Measurements from ENCODE around the gene IFITM10.

The IFITM10 gene

DNA sequence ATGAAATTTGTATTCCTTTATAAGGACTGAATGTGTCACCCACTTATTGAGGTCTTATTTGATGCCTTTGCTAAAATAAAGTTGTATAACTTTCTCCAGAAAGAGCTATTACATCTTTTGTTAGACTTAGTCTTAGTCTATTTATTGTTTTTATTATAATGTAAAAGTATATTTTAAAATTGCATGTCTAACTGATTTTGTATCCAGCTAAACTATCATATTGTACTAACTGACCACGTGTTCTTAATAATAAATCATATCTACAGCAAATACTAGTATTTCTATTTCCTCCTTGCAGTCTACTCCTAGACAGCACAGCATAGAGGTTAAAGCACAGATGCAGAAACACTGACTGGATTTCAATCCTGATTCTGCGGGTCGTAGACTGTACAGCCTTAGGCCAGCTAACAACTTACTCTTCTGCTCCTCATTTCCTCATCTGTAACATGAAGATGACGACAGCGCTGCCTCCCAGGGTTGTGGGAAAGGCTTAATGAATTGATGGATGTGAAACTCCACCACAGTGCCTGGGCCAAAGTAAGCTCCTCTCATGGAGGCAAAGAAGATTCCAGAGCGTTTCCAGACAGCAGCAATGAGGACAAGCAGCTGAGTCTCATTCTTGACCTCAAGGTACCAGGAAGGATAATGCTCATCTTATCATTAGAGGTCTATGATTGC lies 13.2 kb downstream of the IFITM10 start (continued):
- TF ChIP-seq ZBTB8A (tag by site-specific recombination; IDR thresholded peaks at IDR 0.05) (no peak), GLIS1 (tag by site-specific recombination; IDR thresholded peaks at IDR 0.05) (no peak), ZBTB48 (tag by site-specific recombination; IDR thresholded peaks at IDR 0.05) (no peak), ZNF677 (tag by site-specific recombination; IDR thresholded peaks at IDR 0.05) (no peak), TRIM28 (IDR thresholded peaks at IDR 0.05; ENCODE audit: borderline replicate concordance, low read length) (no peak), ZNF624 (tag by site-specific recombination; IDR thresholded peaks at IDR 0.05) (no peak), SCRT1 (tag by site-specific recombination; IDR thresholded peaks at IDR 0.05; ENCODE audit: borderline replicate concordance) (no peak), GLI4 (tag by site-specific recombination; IDR thresholded peaks at IDR 0.05) (no peak), ZNF211 (tag by site-specific recombination; IDR thresholded peaks at IDR 0.05; ENCODE audit: low read depth) (no peak)
- TF ChIP-seq, protein P1, sequence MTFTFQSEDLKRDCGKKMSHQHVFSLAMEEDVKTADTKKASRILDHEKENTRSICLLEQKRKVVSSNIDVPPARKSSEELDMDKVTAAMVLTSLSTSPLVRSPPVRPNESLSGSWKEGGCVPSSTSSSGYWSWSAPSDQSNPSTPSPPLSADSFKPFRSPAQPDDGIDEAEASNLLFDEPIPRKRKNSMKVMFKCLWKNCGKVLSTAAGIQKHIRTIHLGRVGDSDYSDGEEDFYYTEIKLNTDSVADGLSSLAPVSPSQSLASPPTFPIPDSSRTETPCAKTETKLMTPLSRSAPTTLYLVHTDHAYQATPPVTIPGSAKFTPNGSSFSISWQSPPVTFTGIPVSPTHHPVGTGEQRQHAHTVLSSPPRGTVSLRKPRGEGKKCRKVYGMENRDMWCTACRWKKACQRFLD (tag by site-specific recombination; IDR thresholded peaks at IDR 0.05): no peak
- TF ChIP-seq, protein P2, sequence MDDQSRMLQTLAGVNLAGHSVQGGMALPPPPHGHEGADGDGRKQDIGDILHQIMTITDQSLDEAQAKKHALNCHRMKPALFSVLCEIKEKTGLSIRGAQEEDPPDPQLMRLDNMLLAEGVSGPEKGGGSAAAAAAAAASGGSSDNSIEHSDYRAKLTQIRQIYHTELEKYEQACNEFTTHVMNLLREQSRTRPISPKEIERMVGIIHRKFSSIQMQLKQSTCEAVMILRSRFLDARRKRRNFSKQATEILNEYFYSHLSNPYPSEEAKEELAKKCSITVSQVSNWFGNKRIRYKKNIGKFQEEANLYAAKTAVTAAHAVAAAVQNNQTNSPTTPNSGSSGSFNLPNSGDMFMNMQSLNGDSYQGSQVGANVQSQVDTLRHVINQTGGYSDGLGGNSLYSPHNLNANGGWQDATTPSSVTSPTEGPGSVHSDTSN (CRISPR knock-in tag; IDR thresholded peaks at IDR 0.05): no peak

DNA sequence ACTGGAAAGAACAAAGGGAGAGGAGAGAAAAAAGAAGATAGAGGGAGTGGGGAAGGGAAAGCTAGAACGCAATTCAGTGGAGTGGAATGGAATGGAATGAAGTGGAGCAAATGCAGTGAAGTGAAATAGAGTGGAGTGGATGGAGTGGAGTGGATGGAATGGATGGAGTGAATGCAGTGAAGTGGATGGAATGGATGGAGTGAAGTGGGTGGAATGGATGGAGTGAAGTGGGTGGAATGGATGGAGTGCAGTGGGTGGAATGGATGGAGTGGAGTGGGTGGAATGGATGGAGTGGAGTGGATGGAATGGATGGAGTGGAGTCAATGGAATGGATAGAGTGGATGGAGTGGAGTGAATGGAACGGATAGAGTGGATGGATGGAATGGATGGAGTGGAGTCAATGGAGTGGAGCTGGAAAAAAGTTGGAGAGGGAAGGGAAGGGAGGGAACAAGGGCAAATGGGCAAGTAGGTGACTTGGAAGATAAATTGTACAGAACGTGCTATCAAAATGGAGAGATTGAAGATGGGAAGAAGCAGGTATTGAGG lies 13.9 kb downstream of the IFITM10 start:
- Histone ChIP-seq H3K9me3 (ENCODE audit: control insufficient read depth, insufficient read depth, low read depth, low read length) (no peaks in the 10 kb centered on the region), H3K36me3 (ENCODE audit: control insufficient read depth in 2 of 2, insufficient read depth in 1 of 2, low read length in 2 of 2) (no peaks in the 10 kb centered on the region), H3K4me3 (ENCODE audit: low read depth, low read length) (no peak overlapping the region), H3K4me1 (ENCODE audit: control insufficient read depth, insufficient read depth, low read length) (no peaks in the 10 kb centered on the region), H3K27ac (ENCODE audit: extremely low read depth, low read depth, low read length) (no peak overlapping the region)
- POLR2A ChIA-PET: no interaction called here
- CTCF ChIA-PET: interaction anchor here (0.6 to 1.5 kb wide), 2 partner anchors 415 to 417 kb away, joined by 4 read pairs; no protein-coding TSS in a partner anchor
- TF ChIP-seq ZNF248 (tag by site-specific recombination; IDR thresholded peaks at IDR 0.05) (no peak), ZNF843 (tag by site-specific recombination; IDR thresholded peaks at IDR 0.05) (no peak), ZBTB17 (tag by site-specific recombination; IDR thresholded peaks at IDR 0.05) (peak; percentile 65), ZNF214 (tag by site-specific recombination; IDR thresholded peaks at IDR 0.05; ENCODE audit: borderline replicate concordance) (no peak), ZNF366 (tag by site-specific recombination; conservative IDR thresholded peaks at IDR 0.05) (peak; percentile 48), EGR2 (tag by site-specific recombination; IDR thresholded peaks at IDR 0.05; ENCODE audit: low read depth) (peak; percentile 93), ZFHX2 (tag by site-specific recombination; conservative IDR thresholded peaks at IDR 0.05) (peak; percentile 69)
- TF ChIP-seq, protein P3, sequence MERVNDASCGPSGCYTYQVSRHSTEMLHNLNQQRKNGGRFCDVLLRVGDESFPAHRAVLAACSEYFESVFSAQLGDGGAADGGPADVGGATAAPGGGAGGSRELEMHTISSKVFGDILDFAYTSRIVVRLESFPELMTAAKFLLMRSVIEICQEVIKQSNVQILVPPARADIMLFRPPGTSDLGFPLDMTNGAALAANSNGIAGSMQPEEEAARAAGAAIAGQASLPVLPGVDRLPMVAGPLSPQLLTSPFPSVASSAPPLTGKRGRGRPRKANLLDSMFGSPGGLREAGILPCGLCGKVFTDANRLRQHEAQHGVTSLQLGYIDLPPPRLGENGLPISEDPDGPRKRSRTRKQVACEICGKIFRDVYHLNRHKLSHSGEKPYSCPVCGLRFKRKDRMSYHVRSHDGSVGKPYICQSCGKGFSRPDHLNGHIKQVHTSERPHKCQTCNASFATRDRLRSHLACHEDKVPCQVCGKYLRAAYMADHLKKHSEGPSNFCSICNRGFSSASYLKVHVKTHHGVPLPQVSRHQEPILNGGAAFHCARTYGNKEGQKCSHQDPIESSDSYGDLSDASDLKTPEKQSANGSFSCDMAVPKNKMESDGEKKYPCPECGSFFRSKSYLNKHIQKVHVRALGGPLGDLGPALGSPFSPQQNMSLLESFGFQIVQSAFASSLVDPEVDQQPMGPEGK (tag by site-specific recombination; IDR thresholded peaks at IDR 0.05): no peak
- TF ChIP-seq, protein P4, sequence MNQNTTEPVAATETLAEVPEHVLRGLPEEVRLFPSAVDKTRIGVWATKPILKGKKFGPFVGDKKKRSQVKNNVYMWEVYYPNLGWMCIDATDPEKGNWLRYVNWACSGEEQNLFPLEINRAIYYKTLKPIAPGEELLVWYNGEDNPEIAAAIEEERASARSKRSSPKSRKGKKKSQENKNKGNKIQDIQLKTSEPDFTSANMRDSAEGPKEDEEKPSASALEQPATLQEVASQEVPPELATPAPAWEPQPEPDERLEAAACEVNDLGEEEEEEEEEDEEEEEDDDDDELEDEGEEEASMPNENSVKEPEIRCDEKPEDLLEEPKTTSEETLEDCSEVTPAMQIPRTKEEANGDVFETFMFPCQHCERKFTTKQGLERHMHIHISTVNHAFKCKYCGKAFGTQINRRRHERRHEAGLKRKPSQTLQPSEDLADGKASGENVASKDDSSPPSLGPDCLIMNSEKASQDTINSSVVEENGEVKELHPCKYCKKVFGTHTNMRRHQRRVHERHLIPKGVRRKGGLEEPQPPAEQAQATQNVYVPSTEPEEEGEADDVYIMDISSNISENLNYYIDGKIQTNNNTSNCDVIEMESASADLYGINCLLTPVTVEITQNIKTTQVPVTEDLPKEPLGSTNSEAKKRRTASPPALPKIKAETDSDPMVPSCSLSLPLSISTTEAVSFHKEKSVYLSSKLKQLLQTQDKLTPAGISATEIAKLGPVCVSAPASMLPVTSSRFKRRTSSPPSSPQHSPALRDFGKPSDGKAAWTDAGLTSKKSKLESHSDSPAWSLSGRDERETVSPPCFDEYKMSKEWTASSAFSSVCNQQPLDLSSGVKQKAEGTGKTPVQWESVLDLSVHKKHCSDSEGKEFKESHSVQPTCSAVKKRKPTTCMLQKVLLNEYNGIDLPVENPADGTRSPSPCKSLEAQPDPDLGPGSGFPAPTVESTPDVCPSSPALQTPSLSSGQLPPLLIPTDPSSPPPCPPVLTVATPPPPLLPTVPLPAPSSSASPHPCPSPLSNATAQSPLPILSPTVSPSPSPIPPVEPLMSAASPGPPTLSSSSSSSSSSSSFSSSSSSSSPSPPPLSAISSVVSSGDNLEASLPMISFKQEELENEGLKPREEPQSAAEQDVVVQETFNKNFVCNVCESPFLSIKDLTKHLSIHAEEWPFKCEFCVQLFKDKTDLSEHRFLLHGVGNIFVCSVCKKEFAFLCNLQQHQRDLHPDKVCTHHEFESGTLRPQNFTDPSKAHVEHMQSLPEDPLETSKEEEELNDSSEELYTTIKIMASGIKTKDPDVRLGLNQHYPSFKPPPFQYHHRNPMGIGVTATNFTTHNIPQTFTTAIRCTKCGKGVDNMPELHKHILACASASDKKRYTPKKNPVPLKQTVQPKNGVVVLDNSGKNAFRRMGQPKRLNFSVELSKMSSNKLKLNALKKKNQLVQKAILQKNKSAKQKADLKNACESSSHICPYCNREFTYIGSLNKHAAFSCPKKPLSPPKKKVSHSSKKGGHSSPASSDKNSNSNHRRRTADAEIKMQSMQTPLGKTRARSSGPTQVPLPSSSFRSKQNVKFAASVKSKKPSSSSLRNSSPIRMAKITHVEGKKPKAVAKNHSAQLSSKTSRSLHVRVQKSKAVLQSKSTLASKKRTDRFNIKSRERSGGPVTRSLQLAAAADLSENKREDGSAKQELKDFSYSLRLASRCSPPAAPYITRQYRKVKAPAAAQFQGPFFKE (tag by site-specific recombination; IDR thresholded peaks at IDR 0.05; ENCODE audit: borderline replicate concordance): no peak
- TF ChIP-seq, protein P5, sequence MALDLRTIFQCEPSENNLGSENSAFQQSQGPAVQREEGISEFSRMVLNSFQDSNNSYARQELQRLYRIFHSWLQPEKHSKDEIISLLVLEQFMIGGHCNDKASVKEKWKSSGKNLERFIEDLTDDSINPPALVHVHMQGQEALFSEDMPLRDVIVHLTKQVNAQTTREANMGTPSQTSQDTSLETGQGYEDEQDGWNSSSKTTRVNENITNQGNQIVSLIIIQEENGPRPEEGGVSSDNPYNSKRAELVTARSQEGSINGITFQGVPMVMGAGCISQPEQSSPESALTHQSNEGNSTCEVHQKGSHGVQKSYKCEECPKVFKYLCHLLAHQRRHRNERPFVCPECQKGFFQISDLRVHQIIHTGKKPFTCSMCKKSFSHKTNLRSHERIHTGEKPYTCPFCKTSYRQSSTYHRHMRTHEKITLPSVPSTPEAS (tag by site-specific recombination; IDR thresholded peaks at IDR 0.05): no peak

Data from HEK293 (cell line).